Cardiac fibroblast (primary cell): ENCODE data around the gene TDRD12.
"Not testable (repeated sequence)": the region's sequence is repeated elsewhere in the genome, so short reads cannot be mapped to it uniquely, and the experiment has no call there.

Source experiments
- DNase-seq, 2 donors: peaks; one replicate each; pipeline versions ENCODE4 v3.0.0 to v3.0.0-alpha.2; 2010; ENCODE audit warnings: low read depth in 2 of 2
- H3K4me3 ChIP-seq, 2 donors: replicated peaks in 1 of 2; 1 replicate in 1 of 2; 2 replicates in 1 of 2; pipeline ENCODE4 v1.5.1; 2011; ENCODE audit warnings: low read depth in 2 of 2, low read length in 2 of 2, mild to moderate bottlenecking in 2 of 2, moderate library complexity in 1 of 2
- CTCF ChIP-seq: IDR thresholded peaks from one replicate; pipeline ENCODE4 v1.5.1; 2011; ENCODE audit warnings: low read depth, mild to moderate bottlenecking, low read length, inconsistent platforms

TDRD12 gene

GRCh38 chr19:32781280-32781679, 61.7 kb downstream of the TDRD12 start:
- H3K4me3 ChIP-seq = no peak overlapping the region
- DNase-seq = no peak
- TF ChIP-seq CTCF = no peak

- DNase-seq, H3K4me3 ChIP-seq: not testable (repeated sequence)
Measured at GRCh38 chr19:32782089-32782488, 62.5 kb downstream of the TDRD12 start.

- H3K4me3 ChIP-seq, DNase-seq: not testable (repeated sequence)
Measured at GRCh38 chr19:32787161-32787813, 67.7 kb downstream of the TDRD12 start.

- not testable (repeated sequence) for H3K4me3 ChIP-seq
Measured at GRCh38 chr19:32787895-32788294, 68.3 kb downstream of the TDRD12 start.

GRCh38 chr19:32789429-32789828, 69.9 kb downstream of the TDRD12 start:
- DNase-seq = no peak
- TF ChIP-seq CTCF = no peak
- no peak overlapping the region for H3K4me3 ChIP-seq

More at GRCh38 chr19:32787895-32788294, 68.3 kb downstream of the TDRD12 start:
- not testable (repeated sequence) for DNase-seq

GRCh38 chr19:32798201-32798600, 78.6 kb downstream of the TDRD12 start:
- TF ChIP-seq CTCF = no peak
- DNase-seq = no peak
- no peak overlapping the region for H3K4me3 ChIP-seq

GRCh38 chr19:32800191-32800590, 80.6 kb downstream of the TDRD12 start:
- no peak for TF ChIP-seq CTCF

GRCh38 chr19:32800754-32801153, 81.2 kb downstream of the TDRD12 start:
- no peak overlapping the region for H3K4me3 ChIP-seq
- no peak for DNase-seq
- TF ChIP-seq CTCF = no peak

More at GRCh38 chr19:32800191-32800590, 80.6 kb downstream of the TDRD12 start:
- DNase-seq = no peak
- no peak overlapping the region for H3K4me3 ChIP-seq
